Mucosa of rectum (tissue), 2 donors: ENCODE measurements around the gene RPA1.

Source experiments
- H3K27ac ChIP-seq, 2 donors: one replicate each; pipeline ENCODE4 v1.7.0; 2013; ENCODE audit warnings: inconsistent platforms in 2 of 2, low read depth in 2 of 2, low read length in 2 of 2
- H3K27me3 ChIP-seq, 2 donors: one replicate each; pipeline ENCODE4 v1.7.0; 2013; ENCODE audit warnings: low read length in 2 of 2; ENCODE audit not compliant: control insufficient read depth in 2 of 2, insufficient read depth in 2 of 2
- H3K36me3 ChIP-seq, 2 donors: one replicate each; pipeline ENCODE4 v1.7.0; 2013; ENCODE audit warnings: low read length in 2 of 2; ENCODE audit not compliant: control insufficient read depth in 2 of 2, insufficient read depth in 2 of 2
- H3K4me1 ChIP-seq, 2 donors: one replicate each; pipeline ENCODE4 v1.7.0; 2013; ENCODE audit warnings: low read length in 2 of 2, mild to moderate bottlenecking in 1 of 2; ENCODE audit not compliant: control insufficient read depth in 2 of 2, insufficient read depth in 2 of 2
- H3K4me3 ChIP-seq, 2 donors: one replicate each; pipeline ENCODE4 v1.7.0; 2013; ENCODE audit warnings: low read length in 2 of 2
- H3K9ac ChIP-seq, 2 donors: one replicate each; pipeline ENCODE4 v1.7.0; 2013; ENCODE audit warnings: low read length in 2 of 2, low read depth in 1 of 2, mild to moderate bottlenecking in 1 of 2
- H3K9me3 ChIP-seq, 2 donors: one replicate each; pipeline ENCODE4 v1.7.0; 2013; ENCODE audit warnings: low read length in 2 of 2; ENCODE audit not compliant: control insufficient read depth in 2 of 2
- donor health status: healthy.
- donor health status: Normal muscosa, but diverticular disease.

The RPA1 gene

DNA sequence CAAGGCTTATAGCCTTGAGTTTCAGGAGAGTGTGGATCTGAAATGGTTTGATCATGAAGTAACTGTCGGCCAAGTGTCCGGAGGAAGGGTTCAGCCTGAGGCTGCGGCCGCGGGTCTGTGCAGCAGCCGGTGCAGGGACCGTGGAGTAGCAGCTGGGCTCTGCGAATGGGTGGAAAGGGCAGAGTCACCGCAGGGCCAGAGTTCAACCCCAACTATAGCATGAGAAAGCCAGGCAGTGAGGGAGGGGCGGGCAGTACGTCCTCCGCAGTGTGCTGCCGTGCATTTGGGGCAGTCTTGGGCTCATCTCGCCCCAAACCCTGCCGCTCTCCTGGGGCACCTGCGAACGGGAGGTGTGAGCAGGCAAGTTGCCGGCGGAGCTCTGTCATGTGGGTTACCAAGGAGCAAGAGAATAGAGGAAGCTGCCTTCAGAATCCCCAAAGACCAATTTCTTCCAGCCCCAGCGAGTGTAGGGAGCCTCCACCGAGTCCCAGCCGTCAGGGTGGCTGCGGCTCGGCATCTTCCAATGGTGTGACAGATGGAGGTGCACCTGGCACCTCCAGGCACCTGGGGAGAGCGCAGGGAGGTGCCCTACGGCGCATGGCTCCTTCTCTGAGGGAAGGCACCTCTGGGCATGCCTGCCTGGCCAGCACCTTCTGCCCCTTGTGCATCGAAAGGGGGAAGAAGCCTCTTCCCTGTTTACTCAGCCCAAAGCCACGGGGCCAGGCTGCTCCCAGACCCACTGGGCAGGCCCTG is 87.3 kb downstream of the RPA1 start:
- no peaks in the 10 kb centered on the region for H3K36me3 ChIP-seq
- peaks cover 7 to 18% of the 10 kb centered on the region in 2 donors for H3K27me3 ChIP-seq
- H3K27ac ChIP-seq = no peak overlapping the region
- H3K4me3 ChIP-seq = no peak overlapping the region
- no peak overlapping the region for H3K9ac ChIP-seq
- no peaks in the 10 kb centered on the region for H3K4me1 ChIP-seq
- H3K9me3 ChIP-seq = no peaks in the 10 kb centered on the region

GRCh38 chr17:1918346-1919162 is 88.7 kb downstream of the RPA1 start:
- Histone ChIP-seq H3K27me3 (peaks cover 3 to 15% of the 10 kb centered on the region in 2 donors), H3K9me3 (no peaks in the 10 kb centered on the region), H3K9ac (no peak overlapping the region), H3K27ac (no peak overlapping the region), H3K4me1 (no peaks in the 10 kb centered on the region), H3K4me3 (no peak overlapping the region), H3K36me3 (no peaks in the 10 kb centered on the region)

- Histone ChIP-seq H3K27ac (no peak overlapping the region), H3K9ac (no peak overlapping the region), H3K4me1 (no peaks in the 10 kb centered on the region), H3K9me3 (no peaks in the 10 kb centered on the region), H3K36me3 (no peaks in the 10 kb centered on the region), H3K27me3 (peaks cover 3 to 12% of the 10 kb centered on the region in 2 donors), H3K4me3 (no peak overlapping the region)
Observed at GRCh38 chr17:1919201-1919600, 89.4 kb downstream of the RPA1 start.

- Histone ChIP-seq H3K27me3 (peaks cover 0 to 10% of the 10 kb centered on the region in 2 donors), H3K27ac (no peak overlapping the region), H3K36me3 (no peaks in the 10 kb centered on the region), H3K4me1 (no peaks in the 10 kb centered on the region), H3K9ac (no peak overlapping the region), H3K9me3 (no peaks in the 10 kb centered on the region), H3K4me3 (no peak overlapping the region)
Observed at GRCh38 chr17:1920948-1921351, 91.1 kb downstream of the RPA1 start.

DNA sequence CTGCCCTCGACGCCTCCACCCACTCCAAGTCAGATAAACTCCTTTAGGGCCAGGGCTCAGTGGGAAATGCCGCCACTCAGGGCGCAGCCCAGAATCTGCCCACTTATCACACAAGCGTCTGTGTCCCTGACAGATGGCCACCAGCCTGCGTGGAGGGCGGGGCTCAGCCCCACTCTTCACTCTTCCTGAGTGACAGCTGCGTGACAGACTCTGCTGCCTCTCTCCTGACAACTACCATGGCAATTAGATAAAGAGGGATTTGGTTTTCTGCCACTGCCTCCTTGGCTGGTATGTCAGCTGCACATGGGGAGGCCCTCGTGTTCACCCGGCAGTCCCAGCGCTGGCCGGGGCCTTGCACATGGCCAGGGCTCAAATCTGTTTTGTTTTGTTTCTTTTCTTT is 99.2 kb downstream of the RPA1 start:
- Histone ChIP-seq H3K27me3 (peaks cover 5 to 7% of the 10 kb centered on the region in 2 donors), H3K9me3 (no peaks in the 10 kb centered on the region), H3K9ac (no peak overlapping the region), H3K4me3 (no peak overlapping the region), H3K27ac (no peak overlapping the region), H3K4me1 (no peaks in the 10 kb centered on the region), H3K36me3 (no peaks in the 10 kb centered on the region)

DNA sequence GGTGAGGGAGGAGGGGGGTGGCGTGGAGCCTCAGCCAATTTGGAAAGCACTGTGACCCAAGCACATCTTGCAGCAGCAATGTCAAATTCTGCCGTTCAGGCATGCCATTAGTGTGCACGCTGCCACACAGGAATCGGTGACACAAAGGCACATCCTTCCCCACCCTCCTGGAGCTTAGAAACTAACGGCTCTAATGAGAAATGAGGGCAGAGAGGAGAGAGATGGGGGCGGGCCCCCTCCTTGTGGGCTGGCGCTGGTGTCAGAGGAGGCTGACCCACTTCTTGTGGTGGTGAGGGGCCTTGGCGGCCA is 100.5 kb downstream of the RPA1 start:
- no peaks in the 10 kb centered on the region for H3K4me1 ChIP-seq
- no peak overlapping the region for H3K9ac ChIP-seq
- no peak overlapping the region for H3K27ac ChIP-seq
- H3K9me3 ChIP-seq = no peaks in the 10 kb centered on the region
- H3K4me3 ChIP-seq = no peak overlapping the region
- peaks cover 5 to 7% of the 10 kb centered on the region in 2 donors for H3K27me3 ChIP-seq
- H3K36me3 ChIP-seq = no peaks in the 10 kb centered on the region

DNA sequence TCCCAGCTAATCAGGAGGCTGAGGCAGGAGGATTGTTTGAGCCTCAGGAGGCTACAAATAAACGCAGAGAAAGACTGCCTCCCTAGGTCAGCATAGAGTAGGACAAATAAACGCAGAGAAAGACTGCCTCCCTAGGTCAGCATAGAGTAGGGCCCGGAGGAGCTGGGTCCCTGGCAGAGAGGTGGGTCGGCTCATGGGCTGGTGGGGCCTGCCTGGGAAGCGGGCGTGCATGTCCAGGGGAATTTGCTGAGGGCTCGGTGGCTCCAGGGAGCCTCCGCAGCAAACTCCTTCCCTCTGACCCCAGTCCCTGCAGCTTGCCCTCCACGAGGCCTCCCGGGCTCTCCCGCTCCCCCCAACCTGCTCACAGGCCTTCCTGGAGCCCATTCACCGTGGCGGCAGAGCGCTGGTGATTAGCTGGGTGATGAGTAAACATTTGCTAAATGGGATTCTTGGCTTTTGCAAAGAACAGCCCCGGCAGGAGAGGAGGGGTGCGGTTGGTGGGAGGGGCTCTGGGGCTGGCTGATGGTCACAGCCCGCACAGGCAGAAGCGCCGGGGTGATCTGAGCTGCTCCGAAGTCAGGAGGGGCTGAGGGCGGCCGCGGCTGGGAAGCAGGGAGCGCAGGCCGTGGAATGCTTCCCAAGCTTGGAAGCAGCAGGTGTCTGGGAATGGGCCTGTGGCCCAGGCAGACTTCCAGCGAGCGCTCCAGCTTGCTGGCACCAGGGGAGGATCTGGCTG is 102.2 kb downstream of the RPA1 start:
- Histone ChIP-seq H3K36me3 (no peaks in the 10 kb centered on the region), H3K4me3 (no peak overlapping the region), H3K27me3 (peaks cover 5 to 7% of the 10 kb centered on the region in 2 donors), H3K9me3 (no peaks in the 10 kb centered on the region), H3K27ac (no peak overlapping the region), H3K9ac (no peak overlapping the region), H3K4me1 (no peaks in the 10 kb centered on the region)

GRCh38 chr17:1933875-1934715 is 104.3 kb downstream of the RPA1 start:
- H3K27ac ChIP-seq = no peak overlapping the region
- no peak overlapping the region for H3K9ac ChIP-seq

DNA sequence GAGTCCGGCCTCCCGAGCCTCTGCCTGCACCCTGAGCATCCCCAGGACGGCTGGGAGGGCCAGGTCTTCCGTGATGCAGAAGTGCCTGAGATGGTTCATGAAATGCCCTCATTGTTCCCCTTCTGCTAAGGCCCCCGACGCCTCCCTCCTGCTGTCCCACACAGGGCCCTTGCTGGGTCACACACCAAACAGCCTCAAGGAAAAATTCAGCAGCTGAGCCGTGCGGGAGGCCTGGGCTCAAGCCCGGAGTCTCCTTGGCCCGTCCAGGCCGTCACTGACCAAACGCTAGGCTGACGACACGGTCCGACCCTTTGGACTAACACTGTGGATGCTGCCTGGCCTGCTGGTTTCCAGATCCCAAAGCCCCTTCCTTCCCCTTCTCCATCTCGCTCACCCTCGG is 105.1 kb downstream of the RPA1 start:
- Histone ChIP-seq H3K9ac (no peak overlapping the region), H3K27me3 (peaks cover 5 to 7% of the 10 kb centered on the region in 2 donors), H3K4me3 (no peak overlapping the region), H3K9me3 (no peaks in the 10 kb centered on the region), H3K4me1 (no peaks in the 10 kb centered on the region), H3K27ac (no peak overlapping the region), H3K36me3 (no peaks in the 10 kb centered on the region)

More at GRCh38 chr17:1933875-1934715, 104.3 kb downstream of the RPA1 start:
- Histone ChIP-seq H3K27me3 (peaks cover 5 to 7% of the 10 kb centered on the region in 2 donors), H3K4me3 (no peak overlapping the region), H3K4me1 (no peaks in the 10 kb centered on the region), H3K9me3 (no peaks in the 10 kb centered on the region), H3K36me3 (no peaks in the 10 kb centered on the region)
